ENCODE data around the gene PMVK.
A peak's percentile ranks its signal among the peaks of the same experiment; 100 is the strongest.
"Not testable (repeated sequence)": the region's sequence is repeated elsewhere in the genome, so short reads cannot be mapped to it uniquely, and the experiment has no call there.

PMVK gene

DNA sequence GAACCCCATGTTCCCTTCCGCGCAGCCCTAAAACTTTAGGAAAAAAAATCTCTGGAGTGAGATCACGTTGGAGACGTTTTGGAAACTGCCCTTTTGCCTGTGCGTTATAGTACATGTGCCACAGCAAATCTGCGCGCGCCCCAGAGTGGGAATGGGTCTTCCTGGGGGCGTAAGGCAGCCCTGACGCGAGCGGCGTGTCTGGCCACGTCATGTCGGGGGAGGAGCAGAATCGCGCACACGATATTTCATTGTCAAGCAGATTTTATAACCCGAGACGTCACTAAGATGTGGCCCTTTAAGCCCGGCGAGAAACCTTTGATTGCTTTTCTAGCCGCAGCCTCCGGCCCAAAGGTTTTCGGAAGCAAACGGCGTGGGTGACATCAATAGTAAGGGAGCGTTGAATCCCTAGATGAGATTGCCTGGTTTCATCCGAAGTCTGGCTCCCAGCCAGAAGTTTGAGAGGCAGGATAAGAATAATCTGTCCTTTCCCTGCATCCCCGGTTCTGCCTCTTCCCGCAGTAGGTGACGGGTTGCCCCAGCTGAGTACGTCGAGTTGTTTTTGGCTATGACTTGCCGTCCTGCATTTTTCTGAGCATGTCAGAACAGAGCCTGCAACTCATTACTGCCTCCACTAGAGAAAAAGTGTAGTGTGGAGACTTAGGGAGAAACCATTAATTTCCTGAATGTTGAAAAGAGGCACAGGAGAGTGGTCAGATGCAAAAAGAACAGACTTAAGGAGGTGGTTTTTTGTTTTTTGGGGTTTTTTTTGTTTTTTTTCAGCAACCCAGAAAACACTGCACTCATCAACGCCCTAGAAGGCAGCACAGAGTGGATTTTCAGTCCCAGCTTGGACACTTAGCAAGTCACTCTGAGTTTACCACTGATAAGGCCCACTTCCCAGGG, 817 bp upstream of the PMVK start:
- Histone ChIP-seq H3K27ac (peak overlapping the region; percentile 75 to 100 (median 98)), H3K4me3 (peak overlapping the region; percentile 37 to 75 (median 60))

GRCh38 chr1:154935749-154936554, 567 bp downstream of the PMVK start:
- H3K4me3 ChIP-seq = peak overlapping the region; percentile 37 to 75 (median 60)
- peak overlapping the region; percentile 75 to 100 (median 98) for H3K27ac ChIP-seq

DNA sequence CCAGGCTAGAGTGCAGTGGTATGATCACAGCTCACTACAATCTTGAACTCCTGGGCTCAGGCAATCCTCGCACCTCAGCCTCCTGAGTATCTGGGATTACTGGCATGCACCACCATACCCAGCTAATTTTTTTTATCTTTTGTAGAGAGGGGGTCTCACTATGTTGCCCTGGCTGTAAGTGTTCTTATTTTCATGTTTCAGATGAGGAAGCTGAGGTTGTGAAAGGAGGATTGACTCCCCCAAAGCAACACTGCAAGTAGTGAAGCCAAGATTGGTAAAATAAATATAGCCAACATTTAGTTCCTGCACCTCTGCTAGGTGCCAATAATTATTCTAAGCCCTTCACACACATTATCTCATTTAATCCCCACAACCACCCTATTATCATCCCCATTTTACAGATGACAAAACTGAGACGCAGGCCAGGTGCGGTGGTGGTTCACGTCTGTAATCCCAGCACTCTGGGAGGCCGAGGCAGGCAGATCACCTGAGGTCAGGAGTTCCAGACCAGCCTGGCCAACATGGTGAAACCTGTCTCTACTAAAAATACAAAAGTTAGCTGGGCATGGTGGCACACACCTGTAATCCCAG, 2.1 kb downstream of the PMVK start:
- Histone ChIP-seq H3K4me3 (no peak overlapping the region), H3K27ac (peak overlapping the region in 1 of 21 experiments; percentile 6)

DNA sequence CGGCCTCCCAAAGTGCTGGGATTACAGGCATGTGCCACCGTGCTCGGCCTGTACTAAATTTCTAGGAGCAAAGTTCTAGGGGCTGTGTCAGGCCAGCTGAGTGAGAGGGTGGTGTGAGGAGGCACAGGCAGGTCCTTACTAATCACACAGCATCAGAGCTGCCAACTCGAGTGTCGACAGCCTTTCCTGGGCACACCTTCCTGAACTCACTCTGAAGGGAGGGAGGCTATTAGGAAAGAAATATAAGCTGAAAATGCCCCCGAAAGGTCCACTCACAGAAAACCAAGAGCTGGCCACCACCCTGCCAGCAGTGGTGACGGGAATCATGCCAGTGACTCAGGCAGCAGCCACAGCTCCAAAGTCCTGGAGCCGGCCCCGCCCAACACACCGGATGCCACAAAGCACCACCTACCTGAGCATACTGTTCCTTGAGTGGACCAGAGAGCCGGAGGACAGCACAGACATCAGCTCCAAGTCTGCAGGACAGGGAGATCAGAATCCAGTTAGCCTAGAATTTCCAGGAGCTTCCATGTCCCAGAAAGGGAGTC, 4.5 kb downstream of the PMVK start:
- Histone ChIP-seq H3K27ac (peak overlapping the region in 17 of 21 experiments; percentile 3 to 75 (median 44)), H3K4me3 (no peak overlapping the region)

GRCh38 chr1:154926201-154926600, 10.3 kb downstream of the PMVK start:
- Histone ChIP-seq H3K27ac (peak overlapping the region in 3 of 21 experiments; percentile 9 to 23 (median 14)), H3K4me3 (no peak overlapping the region)

DNA sequence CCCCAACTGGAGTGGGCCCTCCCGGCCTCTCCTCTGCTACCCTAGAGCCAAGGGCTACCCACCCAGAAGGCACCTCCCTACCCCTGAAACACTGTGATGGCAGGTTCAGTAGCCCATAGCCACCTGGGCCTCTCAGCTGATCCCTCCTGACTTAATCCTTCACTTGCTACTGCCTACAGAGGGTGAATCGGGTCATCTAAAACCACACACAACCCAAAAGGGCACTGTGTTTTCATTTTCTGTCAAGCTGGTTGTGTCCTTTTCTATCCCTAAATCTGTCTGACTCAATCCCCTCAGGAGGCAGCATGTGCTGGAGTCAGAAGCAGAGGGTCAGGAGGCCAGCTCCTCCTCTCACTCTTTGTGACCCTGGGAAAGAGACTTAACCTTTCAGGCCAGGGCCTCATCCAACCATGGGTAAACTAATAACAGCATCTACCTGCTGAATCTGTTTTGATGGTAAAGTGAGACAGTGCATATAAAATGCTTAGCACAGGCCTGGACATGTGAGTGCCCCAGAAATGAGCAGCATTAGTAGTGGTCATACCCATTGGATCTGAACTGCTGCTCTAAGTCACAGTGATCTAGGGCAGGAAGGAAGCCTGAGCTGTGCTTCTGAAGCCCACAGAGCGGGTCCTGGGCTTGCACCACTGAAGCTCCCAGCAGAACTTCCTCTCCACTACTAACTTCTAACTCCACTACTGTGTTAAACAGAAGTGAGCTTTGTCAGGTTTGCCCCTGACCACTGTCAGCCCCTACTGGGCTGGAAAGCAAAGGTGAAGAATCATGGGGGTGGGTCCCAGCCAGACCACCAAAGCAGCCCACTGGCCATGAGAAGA, 11.0 kb downstream of the PMVK start:
- H3K27ac ChIP-seq = peak overlapping the region in 3 of 21 experiments; percentile 9 to 23 (median 14)
- H3K4me3 ChIP-seq = no peak overlapping the region

DNA sequence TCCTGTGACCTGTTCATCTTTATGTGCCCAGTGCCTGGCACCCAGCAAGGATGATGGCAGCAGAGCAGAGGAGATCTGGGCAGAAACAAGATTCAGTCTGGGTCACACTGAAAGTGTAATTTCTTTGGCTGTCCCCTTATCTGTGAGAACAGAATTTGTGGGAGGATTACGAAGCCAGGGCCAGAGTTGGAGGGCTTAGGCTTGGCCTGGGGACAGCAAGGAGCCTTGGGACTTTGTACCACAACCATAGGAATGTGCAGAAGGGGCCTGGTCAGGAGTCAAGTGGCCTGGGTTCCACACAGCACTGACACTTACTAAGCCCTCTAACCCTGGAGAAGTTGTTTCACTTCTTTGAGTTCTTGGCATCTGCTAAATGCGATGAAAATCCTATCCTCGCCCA, 12.8 kb downstream of the PMVK start:
- no peak overlapping the region for H3K27ac ChIP-seq

DNA sequence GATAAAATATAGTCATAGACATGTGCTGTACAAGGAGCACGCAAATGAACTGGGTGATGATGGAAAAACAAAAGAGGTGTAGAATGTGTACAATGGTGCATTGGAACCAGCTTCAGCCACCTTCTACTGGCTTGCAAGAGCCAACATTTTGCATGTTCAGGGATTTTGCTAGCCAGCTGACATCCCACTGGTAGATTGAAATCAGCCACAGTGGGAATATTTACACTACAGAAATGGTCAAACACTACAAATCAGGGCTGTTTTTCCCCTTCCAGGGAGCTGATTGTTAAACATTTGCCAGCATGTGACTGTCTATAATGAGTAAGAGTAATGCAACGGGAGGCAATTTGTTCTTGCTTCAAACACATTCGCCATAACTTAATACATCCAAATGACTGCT, 23.2 kb downstream of the PMVK start:
- Histone ChIP-seq H3K4me3 (no peak overlapping the region), H3K27ac (peak overlapping the region in 1 of 21 experiments; percentile 83)

More for the DNA sequence above, 12.8 kb downstream of the PMVK start:
- H3K4me3 ChIP-seq = no peak overlapping the region

DNA sequence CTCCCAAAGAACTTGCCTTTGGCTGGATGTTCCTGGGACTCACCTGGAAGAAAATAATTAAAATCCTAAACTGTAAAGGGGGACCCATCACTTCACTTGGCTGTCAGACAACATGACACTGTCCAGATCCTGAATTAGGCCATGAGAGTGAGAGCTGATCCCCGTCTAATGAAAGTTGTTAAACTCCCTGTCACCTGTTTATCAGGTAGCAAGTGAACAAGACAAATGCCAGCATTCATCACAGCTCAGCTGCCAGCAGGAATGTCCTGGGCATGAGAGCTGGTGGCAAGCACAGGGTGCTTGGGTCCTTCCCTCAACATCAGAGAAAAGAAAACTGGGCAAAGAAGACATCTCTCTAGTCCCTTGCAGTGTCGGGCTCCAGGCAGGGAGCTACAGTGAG, 23.8 kb downstream of the PMVK start:
- no peak overlapping the region for H3K4me3 ChIP-seq
- peak overlapping the region in 4 of 21 experiments; percentile 37 to 83 (median 60) for H3K27ac ChIP-seq

DNA sequence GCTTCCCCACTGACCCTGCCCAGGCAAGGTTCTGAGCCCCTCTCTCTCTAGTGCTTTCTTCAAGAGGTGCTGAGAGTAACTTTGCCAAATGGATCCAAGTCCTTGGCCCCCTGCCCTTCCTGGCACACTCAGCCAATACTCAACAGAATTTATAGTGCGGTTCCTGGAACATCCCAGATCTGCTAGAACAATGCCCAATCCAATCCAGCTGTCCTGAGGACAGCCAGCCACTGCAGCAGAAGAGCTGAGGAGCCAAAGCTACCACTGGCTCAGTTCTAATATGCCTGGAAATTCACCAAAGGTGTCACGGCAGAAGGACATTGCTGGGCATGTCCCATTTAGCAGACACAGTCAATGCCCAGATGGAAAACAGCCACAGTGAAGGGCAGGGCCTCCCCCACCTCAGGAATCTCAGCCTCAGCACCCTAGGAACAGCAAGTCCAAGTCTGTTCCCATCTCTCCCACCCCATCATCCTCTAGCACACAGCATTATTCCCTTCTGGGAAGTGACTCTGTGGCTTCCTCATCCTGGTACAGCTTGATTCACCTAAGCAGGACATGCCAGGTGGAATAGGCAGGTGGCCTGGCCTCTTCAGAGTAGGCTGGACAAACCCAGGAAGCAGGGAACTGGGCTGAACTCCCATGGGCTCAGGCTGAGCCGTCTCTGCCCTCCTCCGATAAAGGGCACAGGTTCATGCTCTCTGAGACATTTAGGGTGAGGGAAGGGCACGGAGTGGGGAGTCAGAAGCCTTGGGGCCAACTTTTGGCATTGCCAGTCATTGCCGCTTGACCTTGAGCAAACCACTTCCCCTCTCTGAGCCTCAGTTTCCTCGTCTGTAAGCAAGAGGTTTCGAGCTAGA, 24.6 kb downstream of the PMVK start:
- Histone ChIP-seq H3K27ac (peak overlapping the region in 16 of 21 experiments; percentile 26 to 83 (median 68)), H3K4me3 (no peak overlapping the region)

DNA sequence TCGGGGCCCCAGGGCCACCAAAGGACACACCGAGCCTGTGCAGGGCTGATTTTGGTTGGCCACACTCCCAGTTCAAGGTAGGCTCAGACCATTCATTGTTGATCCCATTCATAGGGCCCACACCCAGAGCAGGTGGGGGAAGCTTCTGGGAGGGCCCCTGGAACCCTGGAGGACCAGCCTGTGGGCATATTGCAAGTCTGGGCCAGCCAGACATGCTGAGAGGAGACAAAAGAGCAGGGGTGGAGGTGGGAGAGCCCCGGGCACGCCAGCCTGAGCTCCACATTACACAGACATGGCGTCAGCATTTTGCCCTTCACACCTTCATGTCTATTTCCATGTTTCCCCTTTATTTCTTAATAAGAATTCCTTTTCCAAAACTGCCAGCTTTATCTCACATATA, 25.7 kb downstream of the PMVK start:
- H3K27ac ChIP-seq = peak overlapping the region in 14 of 21 experiments; percentile 26 to 83 (median 68)
- no peak overlapping the region for H3K4me3 ChIP-seq

GRCh38 chr1:154908937-154909336, 27.6 kb downstream of the PMVK start:
- no peak overlapping the region for H3K4me3 ChIP-seq
- H3K27ac ChIP-seq = no peak overlapping the region

- H3K27ac ChIP-seq = peak overlapping the region in 1 of 21 experiments; percentile 16
- H3K4me3 ChIP-seq = not testable (repeated sequence)
Observed at GRCh38 chr1:154908129-154908528, 28.4 kb downstream of the PMVK start.

- no peak overlapping the region for H3K4me3 ChIP-seq
- H3K27ac ChIP-seq = no peak overlapping the region
Observed at GRCh38 chr1:154906621-154907081, 29.9 kb downstream of the PMVK start.

GRCh38 chr1:154902938-154903566, 33.5 kb downstream of the PMVK start:
- H3K27ac ChIP-seq = no peak overlapping the region
- H3K4me3 ChIP-seq = no peak overlapping the region

DNA sequence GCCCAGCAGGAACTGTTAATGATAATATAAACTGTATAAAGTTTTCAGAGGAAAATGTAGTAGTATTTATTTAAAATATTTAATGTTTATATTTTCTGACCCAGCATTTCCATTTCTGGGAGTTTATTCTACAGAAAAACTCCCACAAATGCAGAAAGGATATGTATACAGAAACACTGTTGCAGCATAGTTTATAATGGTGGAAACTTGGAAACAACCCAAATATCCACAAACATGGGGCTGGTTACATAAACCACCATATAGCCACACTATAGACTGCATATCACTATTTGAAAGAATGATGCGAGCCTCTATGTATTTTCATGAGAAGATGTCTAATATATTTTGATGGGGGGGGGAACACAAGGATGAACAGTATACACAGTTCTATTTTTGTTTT, 34.9 kb downstream of the PMVK start:
- Histone ChIP-seq H3K27ac (no peak overlapping the region), H3K4me3 (no peak overlapping the region)

DNA sequence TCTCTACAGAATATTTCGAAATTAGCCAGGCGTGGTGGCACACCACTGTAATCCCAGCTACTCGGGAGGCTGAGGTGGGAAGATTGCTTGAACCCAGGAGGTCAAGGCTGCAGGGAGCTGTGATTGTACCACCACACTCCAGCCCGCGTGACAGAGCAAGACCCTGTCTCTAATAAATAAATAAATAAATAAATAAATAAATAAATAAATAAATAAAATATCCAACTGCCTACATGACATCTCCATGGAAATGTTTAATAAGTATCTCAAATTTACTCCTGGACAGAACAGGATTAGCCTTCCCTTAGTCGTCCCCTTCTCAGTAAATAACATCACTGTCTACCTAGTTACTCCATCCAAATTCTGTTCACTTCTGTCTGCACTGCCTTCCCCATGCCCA, 37.5 kb downstream of the PMVK start:
- no peak overlapping the region for H3K4me3 ChIP-seq
- H3K27ac ChIP-seq = no peak overlapping the region
